ENCODE data around the gene HIC1. TPM values are rescaled to one million over a fixed set of nuclear protein-coding genes. Genes with fewer than 3 reads are reported as not detected.

HIC1 gene
- total RNA-seq, 4 donors from 2014 or later, result 9.1 to 32.5 (median 14.7) TPM

DNA sequence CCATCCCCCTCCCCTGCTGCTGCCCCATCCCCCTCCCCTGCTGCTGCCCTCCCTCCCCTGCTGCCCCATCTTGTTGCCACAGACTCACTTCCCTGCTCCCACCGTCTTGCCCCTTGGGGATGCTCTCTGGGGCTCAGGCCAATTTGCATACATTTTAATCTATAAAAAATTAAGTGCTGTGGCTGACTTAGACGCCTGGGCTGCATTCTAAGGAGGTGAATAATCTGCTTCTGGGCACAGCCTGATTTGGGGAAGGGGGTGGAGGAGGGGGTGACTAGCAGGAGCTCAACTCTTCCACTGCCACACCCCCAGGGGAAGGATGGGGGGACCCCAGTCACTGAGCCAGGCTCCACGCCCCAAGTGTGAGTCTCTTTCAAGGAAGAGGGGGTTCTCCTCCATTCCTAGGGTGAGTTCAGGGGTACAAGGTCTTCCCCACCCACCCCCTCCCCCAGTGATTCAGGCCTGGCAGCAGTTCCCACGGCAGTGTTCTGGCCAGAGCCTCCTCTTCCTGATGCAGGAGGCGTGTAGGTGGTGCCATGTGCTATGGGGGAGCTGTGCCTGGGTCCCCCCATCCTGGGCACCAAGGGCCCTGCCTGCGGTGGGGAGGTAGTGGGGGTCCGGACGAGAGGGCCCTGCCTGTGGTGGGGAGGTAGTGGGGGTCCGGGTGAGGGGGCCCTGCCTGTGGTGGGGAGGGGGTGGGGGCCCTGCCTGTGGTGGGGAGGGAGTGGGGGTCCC lies 19.9 kb upstream of the HIC1 start:
- Histone ChIP-seq H3K36me3 (peaks cover 0 to 9% (median 0%) of the 10 kb centered on the region in 4 donors), H3K27ac (no peak overlapping the region), H3K27me3 (no peaks in the 10 kb centered on the region), H3K4me1 (peaks cover 7 to 15% (median 11%) of the 10 kb centered on the region in 4 donors), H3K4me3 (no peak overlapping the region), H3K9me3 (no peaks in the 10 kb centered on the region)
- WGBS, 2 donors (ENCODE audit: low coverage in 1 of 2), result 59% methylated on average over 8 of the region's 9 CpGs; no CpG with 5 or more reads in 1 of the 2 donors
- in situ Hi-C loops (cut with MboI; ENCODE audit: low pct_ligation_motif_present in 1 of 4, low pct_unique_long_range_greater_than_20kb in 1 of 4, low sequenced_read_pairs in 3 of 4), result loop anchor here in 3 of 4 donors (25.0 kb wide), 3 partner anchors 323 to 373 kb away; partner anchors contain the start of genes PRPF8 (in 1 of the 3), TLCD2 (in 1 of the 3) and WDR81 (in 1 of the 3)
- DNase-seq, result no peak
- intact Hi-C loops (cut with DNase I; ENCODE audit: low total_unique reads), result no loop called here
- TF ChIP-seq POLR2A (IDR thresholded peaks at IDR 0.05) (no peak), CTCF (IDR thresholded peaks at IDR 0.05) (no peak), EP300 (IDR thresholded peaks at IDR 0.05; ENCODE audit: low read depth) (no peak), POLR2AphosphoS5 (IDR thresholded peaks at IDR 0.05) (no peak)

GRCh38 chr17:2035541-2036488 lies 19.1 kb upstream of the HIC1 start:
- H3K36me3 ChIP-seq, result peaks cover 0 to 9% (median 0%) of the 10 kb centered on the region in 4 donors
- peaks cover 5 to 12% (median 9%) of the 10 kb centered on the region in 4 donors for H3K4me1 ChIP-seq
- DNase-seq, result no peak
- intact Hi-C loops (cut with DNase I; ENCODE audit: low total_unique reads), result no loop called here
- H3K4me3 ChIP-seq, result no peak overlapping the region
- H3K27ac ChIP-seq, result no peak overlapping the region
- H3K27me3 ChIP-seq, result no peaks in the 10 kb centered on the region
- in situ Hi-C loops (cut with MboI; ENCODE audit: low pct_ligation_motif_present in 1 of 4, low pct_unique_long_range_greater_than_20kb in 1 of 4, low sequenced_read_pairs in 3 of 4), result loop anchor here in 3 of 4 donors (25.0 kb wide), 3 partner anchors 324 to 374 kb away; partner anchors contain the start of genes PRPF8 (in 1 of the 3), TLCD2 (in 1 of the 3) and WDR81 (in 1 of the 3)
- 92% methylated on average over 29 of the region's 29 CpGs; no CpG with 5 or more reads in 1 of the 2 donors for WGBS, 2 donors (ENCODE audit: low coverage in 1 of 2)
- TF ChIP-seq POLR2AphosphoS5 (IDR thresholded peaks at IDR 0.05) (no peak), EP300 (IDR thresholded peaks at IDR 0.05; ENCODE audit: low read depth) (no peak), POLR2A (IDR thresholded peaks at IDR 0.05) (no peak), CTCF (IDR thresholded peaks at IDR 0.05) (no peak)
- H3K9me3 ChIP-seq, result no peaks in the 10 kb centered on the region

GRCh38 chr17:2037155-2037554 lies 17.7 kb upstream of the HIC1 start:
- WGBS, 2 donors (ENCODE audit: low coverage in 1 of 2), result 85 to 96% methylated on average over 3 to 10 of the region's 10 CpGs
- no peak for DNase-seq
- intact Hi-C loops (cut with DNase I; ENCODE audit: low total_unique reads) (no loop called here), in situ Hi-C loops (cut with MboI; ENCODE audit: low pct_ligation_motif_present in 1 of 4, low pct_unique_long_range_greater_than_20kb in 1 of 4, low sequenced_read_pairs in 3 of 4) (loop anchor here in 3 of 4 donors (25.0 kb wide), 3 partner anchors 325 to 375 kb away; partner anchors contain the start of genes PRPF8 (in 1 of the 3), TLCD2 (in 1 of the 3) and WDR81 (in 1 of the 3))
- Histone ChIP-seq H3K9me3 (no peaks in the 10 kb centered on the region), H3K36me3 (peaks cover 0 to 9% (median 0%) of the 10 kb centered on the region in 4 donors), H3K27me3 (no peaks in the 10 kb centered on the region), H3K4me1 (peaks cover 0 to 7% (median 5%) of the 10 kb centered on the region in 4 donors), H3K27ac (no peak overlapping the region), H3K4me3 (no peak overlapping the region)
- TF ChIP-seq CTCF (IDR thresholded peaks at IDR 0.05), result no peak
- no peak for TF ChIP-seq POLR2AphosphoS5 (IDR thresholded peaks at IDR 0.05)
- TF ChIP-seq EP300 (IDR thresholded peaks at IDR 0.05; ENCODE audit: low read depth), result no peak
- no peak for TF ChIP-seq POLR2A (IDR thresholded peaks at IDR 0.05)
